Choroid plexus epithelial cell (primary cell): Measurements from ENCODE around the gene ESR1.
A peak's percentile ranks its signal among the peaks of the same experiment; 100 is the strongest.

Source experiments
- DNase-seq: peaks from one replicate; pipeline ENCODE4 v3.0.0-alpha.2; 2010; ENCODE audit warnings: low read depth
- H3K4me3 ChIP-seq: 2 replicates; pipeline ENCODE4 v1.5.1; 2011; ENCODE audit warnings: low read depth, mild to moderate bottlenecking, control low read depth, low read length, moderate library complexity
- TF ChIP-seq, protein P1 (sequence below): conservative IDR thresholded peaks from 2 replicates; pipeline ENCODE4 v1.5.1; 2011; ENCODE audit warnings: low read depth, mild to moderate bottlenecking, control low read depth, inconsistent platforms, low read length, moderate library complexity

ESR1 gene

DNA sequence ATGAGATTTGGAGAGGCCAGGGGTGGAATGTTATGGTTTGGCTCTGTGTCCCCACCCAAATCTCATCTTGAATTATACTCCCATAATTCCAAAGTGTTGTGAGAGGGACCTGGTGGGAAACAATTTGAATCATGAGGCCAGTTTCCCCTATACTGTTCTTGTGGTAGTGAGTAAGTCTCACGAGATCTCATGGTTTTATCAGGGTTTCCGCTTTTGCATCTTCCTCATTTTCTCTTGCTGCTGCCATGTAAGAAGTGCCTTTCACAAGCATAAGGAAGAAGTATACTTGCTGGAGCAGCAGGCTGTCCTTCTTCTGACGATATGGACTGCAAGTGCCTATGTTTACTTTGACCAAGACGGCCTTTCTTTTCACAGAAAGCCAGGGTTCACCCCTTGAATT lies 270.5 kb downstream of the ESR1 start:
- no peak overlapping the region for H3K4me3 ChIP-seq
- TF ChIP-seq, protein P1, sequence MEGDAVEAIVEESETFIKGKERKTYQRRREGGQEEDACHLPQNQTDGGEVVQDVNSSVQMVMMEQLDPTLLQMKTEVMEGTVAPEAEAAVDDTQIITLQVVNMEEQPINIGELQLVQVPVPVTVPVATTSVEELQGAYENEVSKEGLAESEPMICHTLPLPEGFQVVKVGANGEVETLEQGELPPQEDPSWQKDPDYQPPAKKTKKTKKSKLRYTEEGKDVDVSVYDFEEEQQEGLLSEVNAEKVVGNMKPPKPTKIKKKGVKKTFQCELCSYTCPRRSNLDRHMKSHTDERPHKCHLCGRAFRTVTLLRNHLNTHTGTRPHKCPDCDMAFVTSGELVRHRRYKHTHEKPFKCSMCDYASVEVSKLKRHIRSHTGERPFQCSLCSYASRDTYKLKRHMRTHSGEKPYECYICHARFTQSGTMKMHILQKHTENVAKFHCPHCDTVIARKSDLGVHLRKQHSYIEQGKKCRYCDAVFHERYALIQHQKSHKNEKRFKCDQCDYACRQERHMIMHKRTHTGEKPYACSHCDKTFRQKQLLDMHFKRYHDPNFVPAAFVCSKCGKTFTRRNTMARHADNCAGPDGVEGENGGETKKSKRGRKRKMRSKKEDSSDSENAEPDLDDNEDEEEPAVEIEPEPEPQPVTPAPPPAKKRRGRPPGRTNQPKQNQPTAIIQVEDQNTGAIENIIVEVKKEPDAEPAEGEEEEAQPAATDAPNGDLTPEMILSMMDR = no peak
- DNase-seq = no peak

DNA sequence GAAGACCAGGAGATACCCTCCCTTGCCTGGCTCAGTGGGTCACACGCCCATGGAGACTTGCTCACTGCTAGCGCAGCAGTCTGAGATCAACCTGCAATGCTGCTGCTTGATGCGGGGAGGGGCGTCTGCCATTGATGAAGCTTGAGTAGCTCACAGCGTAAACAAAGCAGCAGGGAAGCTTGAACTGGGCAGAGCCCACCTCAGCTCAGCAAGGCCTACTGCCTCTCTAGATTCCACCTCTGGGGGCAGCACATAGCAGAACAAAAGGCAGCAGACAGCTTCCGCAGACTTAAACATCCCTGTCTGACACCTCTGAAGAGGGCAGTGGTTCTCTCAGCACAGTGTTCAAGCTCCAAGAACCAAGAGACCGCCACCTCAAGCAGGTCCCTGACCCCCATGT lies 271.3 kb downstream of the ESR1 start:
- H3K4me3 ChIP-seq = no peak overlapping the region
- DNase-seq = no peak
- TF ChIP-seq, protein P1 = peak; percentile 6

DNA sequence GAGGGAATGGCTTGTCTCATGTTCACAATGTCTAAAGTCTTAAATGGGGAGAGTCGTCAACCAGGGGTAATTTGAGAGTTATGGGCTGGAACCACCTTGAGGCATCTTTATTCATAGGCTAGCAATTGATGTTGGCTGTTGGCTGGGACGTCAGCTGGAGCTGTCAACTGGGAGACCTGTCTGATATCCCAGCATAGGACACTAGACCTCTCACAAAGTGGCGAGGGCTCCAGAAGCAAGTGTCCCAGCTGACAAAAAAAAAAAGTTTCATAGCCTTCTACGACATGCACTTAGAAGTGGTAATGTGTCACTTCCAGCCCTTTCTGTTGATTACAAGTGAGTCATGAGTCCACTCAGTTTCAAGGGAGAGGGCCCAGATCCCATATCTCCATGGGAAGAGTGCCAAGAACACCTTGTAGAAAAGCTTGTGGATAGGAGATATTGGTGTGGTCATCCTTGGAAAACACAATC lies 278.0 kb downstream of the ESR1 start:
- DNase-seq = no peak
- no peak overlapping the region for H3K4me3 ChIP-seq
- TF ChIP-seq, protein P1 = no peak

DNA sequence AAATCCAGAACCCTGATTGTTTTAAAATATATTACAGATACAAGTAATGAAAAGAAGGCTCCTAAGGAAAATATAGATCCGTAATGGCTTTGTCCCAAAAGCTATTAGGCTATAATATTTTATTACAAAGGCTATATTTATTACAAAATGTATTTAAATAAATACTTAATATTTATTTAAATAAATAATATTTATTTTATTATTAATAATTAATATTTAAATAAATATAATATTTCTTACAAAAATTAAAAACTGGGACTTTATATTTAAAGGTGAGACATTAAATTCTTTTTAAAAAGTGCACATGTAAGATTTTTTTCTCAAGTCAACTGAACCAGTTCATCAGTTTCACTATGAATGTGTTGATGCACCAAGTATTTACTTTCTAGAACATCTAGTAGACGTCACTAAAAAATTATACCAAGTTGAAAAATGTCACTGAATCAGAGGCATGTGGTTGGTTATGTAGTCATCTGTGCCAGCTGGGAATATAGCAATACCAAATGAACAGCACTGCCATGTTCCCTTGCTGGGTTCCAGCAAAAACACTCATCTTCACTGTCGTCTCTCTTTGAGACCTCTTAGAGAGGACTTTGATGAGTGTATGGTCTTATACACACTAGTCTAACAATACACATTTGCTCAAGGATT lies 278.9 kb downstream of the ESR1 start:
- no peak overlapping the region for H3K4me3 ChIP-seq
- no peak for DNase-seq
- TF ChIP-seq, protein P1 = no peak

DNA sequence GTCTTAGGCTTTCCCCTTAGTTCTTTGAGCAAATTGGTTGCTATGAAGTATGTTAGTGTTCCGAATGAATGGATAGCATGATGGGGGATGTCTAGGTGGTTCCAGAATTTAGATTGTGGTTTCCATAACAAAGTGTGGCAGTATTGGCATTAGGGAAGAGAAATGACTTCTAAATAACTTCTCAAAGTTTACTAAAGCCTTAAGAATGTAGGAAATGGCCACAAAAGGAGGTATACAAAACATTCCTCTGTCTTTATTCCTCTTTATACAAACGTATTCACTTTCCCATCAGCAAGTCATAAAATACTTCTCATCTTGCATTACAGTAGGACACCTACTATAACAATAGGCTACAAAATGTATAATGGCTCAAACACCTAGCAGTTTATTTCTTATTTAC lies 279.6 kb downstream of the ESR1 start:
- DNase-seq = no peak
- no peak overlapping the region for H3K4me3 ChIP-seq
- TF ChIP-seq, protein P1 = no peak

DNA sequence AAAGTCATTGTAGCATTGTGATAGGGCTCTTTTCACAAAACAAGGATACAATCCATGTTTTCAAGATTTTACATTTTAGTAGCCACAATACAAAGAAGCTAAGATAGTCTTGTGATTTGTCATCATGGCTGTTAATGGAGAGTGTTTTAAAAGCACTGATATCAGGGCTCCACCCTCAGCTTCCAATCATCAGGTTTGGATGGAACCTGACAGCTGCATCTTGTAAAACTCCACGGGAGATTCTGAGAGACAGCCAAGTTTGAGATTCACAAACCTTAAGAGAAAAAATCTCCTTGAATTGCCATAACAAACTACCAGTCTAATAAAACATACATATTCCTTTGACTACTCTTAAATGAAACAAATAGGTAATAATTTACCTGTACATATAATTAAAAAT lies 280.2 kb downstream of the ESR1 start:
- H3K4me3 ChIP-seq = no peak overlapping the region
- DNase-seq = peak; percentile 60
- TF ChIP-seq, protein P1 = no peak

DNA sequence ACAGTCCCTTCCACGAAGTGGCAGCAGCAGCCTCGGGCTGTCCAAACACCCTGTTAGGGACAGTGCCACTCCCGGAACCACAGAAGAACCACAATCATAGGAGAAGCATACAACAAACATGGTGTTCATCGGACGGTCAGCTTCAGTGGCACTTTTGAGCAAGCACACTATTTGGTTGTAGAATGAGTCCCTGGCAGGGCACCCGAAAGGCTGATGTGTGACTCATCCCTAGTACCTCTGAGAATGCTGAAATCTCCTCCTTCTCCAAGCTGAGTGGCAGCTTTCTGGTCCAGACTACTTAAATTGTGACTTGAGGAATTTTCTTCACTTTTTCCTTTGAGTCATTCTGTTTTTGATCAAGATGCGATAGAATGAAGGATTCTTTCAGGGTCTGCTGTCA lies 282.5 kb downstream of the ESR1 start:
- no peak overlapping the region for H3K4me3 ChIP-seq
- TF ChIP-seq, protein P1 = no peak
- DNase-seq = peak; percentile 56
